Upper lobe of left lung (tissue), 6 donors: Measurements from ENCODE around the gene EHHADH. TPM values are rescaled to one million over a fixed set of nuclear protein-coding genes. Genes with fewer than 3 reads are reported as not detected.
"Not testable (repeated sequence)": the region's sequence is repeated elsewhere in the genome, so short reads cannot be mapped to it uniquely, and the experiment has no call there.

Experiments
- ATAC-seq, 2 donors: fragments of 200-7000 bp; cut with Tn5 transposase; one replicate each; pipeline ENCODE4 v1.9.1; 2022; ENCODE audit warnings: mild to moderate bottlenecking in 2 of 2, moderate library complexity in 2 of 2; ENCODE audit not compliant: low FRiP score in 2 of 2
- DNase-seq, 2 donors: peaks; one replicate each; pipeline ENCODE4 v3.0.0-alpha.2; 2019 to 2020
- H3K27ac ChIP-seq, 4 donors: fragments of 200-600 bp; sonication (generic); one replicate each; pipeline ENCODE4 v1.5.1; 2016 to 2019
- H3K27me3 ChIP-seq, 4 donors: fragments of 200-600 bp; sonication (generic); one replicate each; pipeline ENCODE4 v1.5.1; 2017 to 2019
- H3K36me3 ChIP-seq, 4 donors: fragments of 200-600 bp; sonication (generic); one replicate each; pipeline ENCODE4 v1.5.1; 2016 to 2019
- H3K4me1 ChIP-seq, 4 donors: fragments of 200-600 bp; sonication (generic); one replicate each; pipeline ENCODE4 v1.5.1; 2018 to 2019
- H3K4me3 ChIP-seq, 4 donors: fragments of 200-600 bp; sonication (generic); one replicate each; pipeline ENCODE4 v1.5.1; 2017 to 2019; ENCODE audit warnings: mild to moderate bottlenecking in 2 of 4, moderate library complexity in 1 of 4
- H3K9me3 ChIP-seq, 4 donors: fragments of 200-600 bp; sonication (generic); one replicate each; pipeline ENCODE4 v1.5.1; 2018 to 2019
- EP300 ChIP-seq, 4 donors: sonication (generic); formaldehyde crosslinking; IDR thresholded peaks; one replicate each; pipeline ENCODE4 v1.5.1; 2017; ENCODE audit warnings: antibody characterized with exemption in 4 of 4, control low read depth in 2 of 4
- POLR2A ChIP-seq, 4 donors: fragments of 450-650 bp; IDR thresholded peaks; one replicate each; pipeline ENCODE4 v1.5.1; 2016 to 2017; ENCODE audit warnings: antibody characterized with exemption in 4 of 4, mild to moderate bottlenecking in 2 of 4
- POLR2AphosphoS5 ChIP-seq, 2 donors: sonication (generic); formaldehyde crosslinking; IDR thresholded peaks; one replicate each; pipeline ENCODE4 v1.5.1; 2017; ENCODE audit warnings: antibody characterized with exemption in 2 of 2
- WGBS, 2 donors: methylation state at CpG; one replicate each; pipeline ENCODE4 v1.1.5; 2017 to 2018; 5-methylcytosine and 5-hydroxymethylcytosine counted together
- total RNA-seq, 6 donors: library from RNA; depleted of rRNA in 4 of 6; stranded (reverse); fragments of >200 nt in 4 of 6; gene quantifications; one replicate each; pipeline versions ENCODE4 v1.1.0 to v1.2.1, GENCODE V29; 2016 to 2021
- TF ChIP-seq, protein P1 (sequence below), 6 experiments: fragments of 450-650 bp in 4 of 6; fragments of 200-600 bp in 2 of 6; sonication (generic) in 2 of 6; IDR thresholded peaks; one replicate each; pipeline ENCODE4 v1.5.1; 2016 to 2019; ENCODE audit warnings: antibody characterized with exemption in 6 of 6
- donor health status: DM: no; HTN: no; CAD: no; lungs with moderate emphysema.
- donor health status: DM: no; HTN: yes; CAD: no; lungs with severe emphysema.

EHHADH gene
- total RNA-seq, 6 donors from 2014 or later, result 3.6 to 14.8 (median 7.6) TPM

DNA sequence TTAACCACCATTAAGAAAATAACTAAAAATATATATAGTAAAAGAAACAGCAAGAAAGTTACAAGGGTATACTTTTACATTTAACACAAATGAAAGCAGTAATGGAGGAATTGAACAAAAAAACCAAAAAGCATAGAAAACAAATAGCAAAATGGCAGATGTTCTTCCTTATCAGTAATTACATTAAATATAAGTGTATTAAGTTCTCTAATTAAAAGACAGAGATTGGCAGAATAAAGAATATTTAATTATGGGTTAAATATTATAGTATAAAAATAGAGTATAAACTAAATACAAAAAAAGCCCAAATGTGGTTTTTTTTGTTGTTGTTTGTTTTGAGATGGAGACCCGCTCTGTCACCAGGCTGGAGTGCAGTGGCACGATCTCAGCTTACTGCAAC lies 20.5 kb downstream of the EHHADH start:
- Histone ChIP-seq H3K4me1 (no peaks in the 10 kb centered on the region), H3K9me3 (peaks cover 4 to 29% (median 17%) of the 10 kb centered on the region in 4 donors), H3K4me3 (no peak overlapping the region), H3K27ac (no peak overlapping the region), H3K27me3 (no peaks in the 10 kb centered on the region), H3K36me3 (peaks cover 6 to 19% (median 7%) of the 10 kb centered on the region in 4 donors)
- DNase-seq, result no peak
- TF ChIP-seq EP300 (IDR thresholded peaks at IDR 0.05), result no peak
- TF ChIP-seq POLR2A (IDR thresholded peaks at IDR 0.05), result no peak
- TF ChIP-seq, protein P1, sequence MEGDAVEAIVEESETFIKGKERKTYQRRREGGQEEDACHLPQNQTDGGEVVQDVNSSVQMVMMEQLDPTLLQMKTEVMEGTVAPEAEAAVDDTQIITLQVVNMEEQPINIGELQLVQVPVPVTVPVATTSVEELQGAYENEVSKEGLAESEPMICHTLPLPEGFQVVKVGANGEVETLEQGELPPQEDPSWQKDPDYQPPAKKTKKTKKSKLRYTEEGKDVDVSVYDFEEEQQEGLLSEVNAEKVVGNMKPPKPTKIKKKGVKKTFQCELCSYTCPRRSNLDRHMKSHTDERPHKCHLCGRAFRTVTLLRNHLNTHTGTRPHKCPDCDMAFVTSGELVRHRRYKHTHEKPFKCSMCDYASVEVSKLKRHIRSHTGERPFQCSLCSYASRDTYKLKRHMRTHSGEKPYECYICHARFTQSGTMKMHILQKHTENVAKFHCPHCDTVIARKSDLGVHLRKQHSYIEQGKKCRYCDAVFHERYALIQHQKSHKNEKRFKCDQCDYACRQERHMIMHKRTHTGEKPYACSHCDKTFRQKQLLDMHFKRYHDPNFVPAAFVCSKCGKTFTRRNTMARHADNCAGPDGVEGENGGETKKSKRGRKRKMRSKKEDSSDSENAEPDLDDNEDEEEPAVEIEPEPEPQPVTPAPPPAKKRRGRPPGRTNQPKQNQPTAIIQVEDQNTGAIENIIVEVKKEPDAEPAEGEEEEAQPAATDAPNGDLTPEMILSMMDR (IDR thresholded peaks at IDR 0.05), result no peak
- TF ChIP-seq POLR2AphosphoS5 (IDR thresholded peaks at IDR 0.05), result no peak
- 96% methylated on average over 2 of the region's 2 CpGs for WGBS, 2 donors
- ATAC-seq, result no peak

DNA sequence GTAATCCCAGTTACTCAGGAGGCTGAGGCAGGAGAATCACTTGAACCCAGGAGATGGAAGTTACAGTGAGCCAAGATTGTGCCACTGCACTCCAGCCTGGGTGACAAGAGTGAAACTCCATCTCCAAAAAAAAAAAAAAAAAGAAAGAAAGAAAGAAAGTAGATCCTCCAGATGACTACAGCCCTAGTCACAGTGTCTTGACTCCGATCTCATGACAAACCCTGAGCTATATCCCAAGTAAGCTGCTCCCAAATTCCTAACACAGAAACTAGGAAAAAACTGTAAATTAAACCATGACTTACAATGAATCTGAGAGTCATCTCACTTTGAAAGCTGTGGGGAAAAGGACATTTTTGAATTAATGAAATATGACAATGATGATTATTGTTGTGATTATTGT lies 27.3 kb downstream of the EHHADH start:
- H3K4me3 ChIP-seq, H3K9me3 ChIP-seq, ATAC-seq, H3K27ac ChIP-seq, H3K27me3 ChIP-seq, H3K4me1 ChIP-seq, H3K36me3 ChIP-seq, DNase-seq: not testable (repeated sequence)
- WGBS, 2 donors, result 90 to 100% methylated on average over 1 of the region's 1 CpG

GRCh38 chr3:185225523-185225922 lies 28.3 kb downstream of the EHHADH start:
- no peaks in the 10 kb centered on the region for H3K27me3 ChIP-seq
- no peaks in the 10 kb centered on the region for H3K4me1 ChIP-seq
- TF ChIP-seq, protein P1 (IDR thresholded peaks at IDR 0.05), result no peak
- no peak for TF ChIP-seq POLR2AphosphoS5 (IDR thresholded peaks at IDR 0.05)
- no peak for TF ChIP-seq EP300 (IDR thresholded peaks at IDR 0.05)
- no peak for TF ChIP-seq POLR2A (IDR thresholded peaks at IDR 0.05)

GRCh38 chr3:185225080-185225479 lies 28.8 kb downstream of the EHHADH start:
- WGBS, 2 donors, result 93 to 100% methylated on average over 1 of the region's 1 CpG

More at GRCh38 chr3:185225523-185225922, 28.3 kb downstream of the EHHADH start:
- Histone ChIP-seq H3K9me3 (no peaks in the 10 kb centered on the region), H3K27ac (no peak overlapping the region), H3K36me3 (peaks cover 0 to 5% (median 2%) of the 10 kb centered on the region in 4 donors), H3K4me3 (no peak overlapping the region)
- DNase-seq (no peak), ATAC-seq (no peak)

GRCh38 chr3:185221203-185221602 lies 32.6 kb downstream of the EHHADH start:
- Histone ChIP-seq H3K4me3 (no peak overlapping the region), H3K27me3 (no peaks in the 10 kb centered on the region), H3K9me3 (no peaks in the 10 kb centered on the region), H3K27ac (no peak overlapping the region), H3K4me1 (peaks cover 0 to 5% (median 4%) of the 10 kb centered on the region in 4 donors), H3K36me3 (no peaks in the 10 kb centered on the region)
- ATAC-seq, result no peak
- no peak for TF ChIP-seq EP300 (IDR thresholded peaks at IDR 0.05)
- DNase-seq, result no peak

More at GRCh38 chr3:185225080-185225479, 28.8 kb downstream of the EHHADH start:
- no peaks in the 10 kb centered on the region for H3K27me3 ChIP-seq
- H3K27ac ChIP-seq, result no peak overlapping the region
- H3K9me3 ChIP-seq, result no peaks in the 10 kb centered on the region
- H3K4me3 ChIP-seq, result no peak overlapping the region
- no peak for ATAC-seq
- peaks cover 0 to 5% (median 2%) of the 10 kb centered on the region in 4 donors for H3K36me3 ChIP-seq
- no peaks in the 10 kb centered on the region for H3K4me1 ChIP-seq
- DNase-seq, result no peak
- TF ChIP-seq EP300 (IDR thresholded peaks at IDR 0.05) (no peak), POLR2AphosphoS5 (IDR thresholded peaks at IDR 0.05) (no peak), POLR2A (IDR thresholded peaks at IDR 0.05) (no peak)
- TF ChIP-seq, protein P1 (IDR thresholded peaks at IDR 0.05), result no peak

GRCh38 chr3:185216607-185216958 lies 37.3 kb downstream of the EHHADH start:
- no peaks in the 10 kb centered on the region for H3K9me3 ChIP-seq
- WGBS, 2 donors, result 30 to 43% methylated on average over 3 of the region's 3 CpGs
- DNase-seq, result no peak
- peak in 1 of 2 donors; percentile 62 for ATAC-seq
- TF ChIP-seq POLR2A (IDR thresholded peaks at IDR 0.05) (no peak), EP300 (IDR thresholded peaks at IDR 0.05) (no peak), POLR2AphosphoS5 (IDR thresholded peaks at IDR 0.05) (no peak)
- TF ChIP-seq, protein P1 (IDR thresholded peaks at IDR 0.05), result no peak
- H3K4me3 ChIP-seq, result peak overlapping the region in 3 of 4 donors; percentile 29 to 46 (median 45)
- no peaks in the 10 kb centered on the region for H3K27me3 ChIP-seq
- H3K36me3 ChIP-seq, result no peaks in the 10 kb centered on the region
- H3K4me1 ChIP-seq, result peaks cover 0 to 5% (median 4%) of the 10 kb centered on the region in 4 donors
- peak overlapping the region; percentile 29 to 71 (median 62) for H3K27ac ChIP-seq
